Upper lobe of left lung (tissue), 4 donors: Measurements from ENCODE around the gene PRPF40B.

Experiments
- CTCF ChIP-seq, 6 experiments: fragments of 450-650 bp in 4 of 6; fragments of 200-600 bp in 2 of 6; sonication (generic) in 2 of 6; IDR thresholded peaks; one replicate each; pipeline ENCODE4 v1.5.1; 2016 to 2019; ENCODE audit warnings: antibody characterized with exemption in 6 of 6
- EP300 ChIP-seq, 4 donors: sonication (generic); formaldehyde crosslinking; IDR thresholded peaks; one replicate each; pipeline ENCODE4 v1.5.1; 2017; ENCODE audit warnings: antibody characterized with exemption in 4 of 4, control low read depth in 2 of 4
- POLR2A ChIP-seq, 4 donors: fragments of 450-650 bp; IDR thresholded peaks; one replicate each; pipeline ENCODE4 v1.5.1; 2016 to 2017; ENCODE audit warnings: antibody characterized with exemption in 4 of 4, mild to moderate bottlenecking in 2 of 4
- POLR2AphosphoS5 ChIP-seq, 2 donors: sonication (generic); formaldehyde crosslinking; IDR thresholded peaks; one replicate each; pipeline ENCODE4 v1.5.1; 2017; ENCODE audit warnings: antibody characterized with exemption in 2 of 2

DNA sequence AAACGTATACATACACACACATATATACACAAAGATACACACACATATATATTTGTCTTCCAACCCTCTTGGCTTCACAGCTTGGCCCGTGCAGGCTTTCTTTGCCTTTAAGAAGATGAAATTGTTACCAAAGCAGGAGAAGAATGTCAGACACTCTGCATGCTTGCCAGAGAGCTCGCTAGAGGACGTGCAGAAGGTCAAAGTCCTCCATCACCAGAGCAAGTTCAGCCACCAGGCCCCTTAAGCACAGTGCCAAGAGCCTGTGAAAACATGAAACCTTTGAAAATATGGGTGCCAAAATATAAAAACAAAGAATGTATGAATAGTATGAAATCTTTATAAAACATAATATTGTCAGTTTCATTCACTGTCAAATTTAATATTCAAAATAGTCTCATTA lies 40.5 kb upstream of the PRPF40B start:
- TF ChIP-seq POLR2A (IDR thresholded peaks at IDR 0.05) (no peak), CTCF (IDR thresholded peaks at IDR 0.05) (no peak), EP300 (IDR thresholded peaks at IDR 0.05) (no peak), POLR2AphosphoS5 (IDR thresholded peaks at IDR 0.05) (no peak)
